ENCODE results near the gene HSDL1. TPM values are rescaled to one million over a fixed set of nuclear protein-coding genes. Genes with fewer than 3 reads are reported as not detected.

Gene HSDL1
- total RNA-seq, 4 donors from 2014 or later: 20.2 to 26.8 (median 22.6) TPM

- no peak for DNase-seq
- in situ Hi-C loops (cut with MboI; ENCODE audit: low sequenced_read_pairs in 4 of 4): no loop called here
- peaks cover 64% of the 10 kb centered on the region in 2 donors for H3K4me1 ChIP-seq
- H3K27ac ChIP-seq: peak overlapping the region; percentile 72 to 86 (median 79)
- no peak for TF ChIP-seq POLR2A (IDR thresholded peaks at IDR 0.05)
- TF ChIP-seq, protein P1, sequence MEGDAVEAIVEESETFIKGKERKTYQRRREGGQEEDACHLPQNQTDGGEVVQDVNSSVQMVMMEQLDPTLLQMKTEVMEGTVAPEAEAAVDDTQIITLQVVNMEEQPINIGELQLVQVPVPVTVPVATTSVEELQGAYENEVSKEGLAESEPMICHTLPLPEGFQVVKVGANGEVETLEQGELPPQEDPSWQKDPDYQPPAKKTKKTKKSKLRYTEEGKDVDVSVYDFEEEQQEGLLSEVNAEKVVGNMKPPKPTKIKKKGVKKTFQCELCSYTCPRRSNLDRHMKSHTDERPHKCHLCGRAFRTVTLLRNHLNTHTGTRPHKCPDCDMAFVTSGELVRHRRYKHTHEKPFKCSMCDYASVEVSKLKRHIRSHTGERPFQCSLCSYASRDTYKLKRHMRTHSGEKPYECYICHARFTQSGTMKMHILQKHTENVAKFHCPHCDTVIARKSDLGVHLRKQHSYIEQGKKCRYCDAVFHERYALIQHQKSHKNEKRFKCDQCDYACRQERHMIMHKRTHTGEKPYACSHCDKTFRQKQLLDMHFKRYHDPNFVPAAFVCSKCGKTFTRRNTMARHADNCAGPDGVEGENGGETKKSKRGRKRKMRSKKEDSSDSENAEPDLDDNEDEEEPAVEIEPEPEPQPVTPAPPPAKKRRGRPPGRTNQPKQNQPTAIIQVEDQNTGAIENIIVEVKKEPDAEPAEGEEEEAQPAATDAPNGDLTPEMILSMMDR (IDR thresholded peaks at IDR 0.05 in 4 of 5, conservative IDR thresholded peaks at IDR 0.05 in 1 of 5): no peak
- H3K9me3 ChIP-seq: no peaks in the 10 kb centered on the region
- no peaks in the 10 kb centered on the region for H3K27me3 ChIP-seq
- no peak overlapping the region for H3K4me3 ChIP-seq
- ATAC-seq: no peak
- intact Hi-C loops (cut with DNase I; ENCODE audit: low total_unique reads): no loop called here
- no peaks in the 10 kb centered on the region for H3K36me3 ChIP-seq
Observed at GRCh38 chr16:84110527-84110926, 34.5 kb downstream of the HSDL1 start.

- peak; percentile 89 to 95 for ATAC-seq
- Histone ChIP-seq H3K27me3 (no peaks in the 10 kb centered on the region), H3K36me3 (no peaks in the 10 kb centered on the region), H3K4me3 (no peak overlapping the region), H3K4me1 (peaks cover 56 to 61% of the 10 kb centered on the region in 2 donors), H3K27ac (peak overlapping the region; percentile 72 to 86 (median 79)), H3K9me3 (no peaks in the 10 kb centered on the region)
- DNase-seq: peak; percentile 32 to 35
- TF ChIP-seq POLR2A (IDR thresholded peaks at IDR 0.05): peak in 1 of 2 donors; percentile 22
- TF ChIP-seq, protein P1 (IDR thresholded peaks at IDR 0.05 in 4 of 5, conservative IDR thresholded peaks at IDR 0.05 in 1 of 5): no peak
- intact Hi-C loops (cut with DNase I; ENCODE audit: low total_unique reads): loop anchor here (5.0 kb wide), 2 partner anchors 33 to 212 kb away; partner anchors contain the start of gene MLYCD
- in situ Hi-C loops (cut with MboI; ENCODE audit: low sequenced_read_pairs in 4 of 4): no loop called here
Observed at GRCh38 chr16:84109598-84110335, 35.2 kb downstream of the HSDL1 start.

- TF ChIP-seq POLR2A (IDR thresholded peaks at IDR 0.05): no peak
- TF ChIP-seq, protein P1 (IDR thresholded peaks at IDR 0.05 in 4 of 5, conservative IDR thresholded peaks at IDR 0.05 in 1 of 5): no peak
- Histone ChIP-seq H3K36me3 (no peaks in the 10 kb centered on the region), H3K9me3 (no peaks in the 10 kb centered on the region), H3K4me3 (no peak overlapping the region), H3K4me1 (peaks cover 47 to 57% of the 10 kb centered on the region in 2 donors), H3K27ac (peak overlapping the region; percentile 72 to 86 (median 79)), H3K27me3 (no peaks in the 10 kb centered on the region)
- DNase-seq (no peak), ATAC-seq (no peak)
- in situ Hi-C loops (cut with MboI; ENCODE audit: low sequenced_read_pairs in 4 of 4) (no loop called here), intact Hi-C loops (cut with DNase I; ENCODE audit: low total_unique reads) (loop anchor here (5.0 kb wide), 2 partner anchors 34 to 211 kb away; partner anchors contain the start of gene MLYCD)
Observed at GRCh38 chr16:84107921-84108320, 37.1 kb downstream of the HSDL1 start.

DNA sequence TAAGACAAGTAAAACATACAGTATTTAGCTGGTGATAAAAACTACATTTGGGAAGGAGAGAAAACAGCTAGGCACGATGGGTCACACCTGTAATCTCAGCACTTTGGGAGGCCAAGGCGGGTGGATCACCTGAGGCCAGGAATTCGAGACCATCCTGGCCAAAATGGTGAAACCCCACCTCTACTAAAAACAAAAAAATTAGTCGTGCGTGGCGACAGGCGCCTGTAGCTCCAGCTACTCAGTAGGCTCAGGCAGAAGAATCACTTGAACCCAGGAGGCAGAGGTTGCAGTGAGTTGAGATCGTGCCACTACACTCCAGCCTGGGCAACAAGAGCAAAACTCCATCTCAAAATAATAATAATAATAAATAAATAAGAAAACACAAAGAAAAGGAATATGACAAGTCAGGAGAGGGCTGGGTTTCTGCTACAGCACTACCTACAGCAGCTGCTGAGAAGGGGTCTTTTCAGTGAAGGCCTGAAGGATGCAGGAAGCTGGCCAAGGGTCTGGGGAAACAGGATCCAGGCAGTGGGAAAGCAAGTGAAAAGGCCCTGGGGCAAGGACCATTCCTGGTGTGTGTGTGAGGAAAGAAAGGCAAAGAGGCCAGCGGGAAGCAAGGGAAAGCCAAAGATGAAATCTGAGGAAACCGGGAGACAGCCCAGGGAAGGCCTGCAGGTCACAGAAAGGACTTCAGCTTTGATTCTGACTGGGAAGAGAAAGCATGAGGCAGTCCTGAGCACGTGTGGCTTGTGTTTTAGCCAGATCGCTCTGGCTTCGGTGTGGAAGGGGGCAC, 38.8 kb downstream of the HSDL1 start:
- TF ChIP-seq, protein P1 (IDR thresholded peaks at IDR 0.05 in 4 of 5, conservative IDR thresholded peaks at IDR 0.05 in 1 of 5): no peak
- TF ChIP-seq POLR2A (IDR thresholded peaks at IDR 0.05): no peak
- intact Hi-C loops (cut with DNase I; ENCODE audit: low total_unique reads): loop anchor here (5.0 kb wide), 2 partner anchors 36 to 209 kb away; partner anchors contain the start of gene MLYCD
- Histone ChIP-seq H3K9me3 (no peaks in the 10 kb centered on the region), H3K4me3 (no peak overlapping the region), H3K27me3 (no peaks in the 10 kb centered on the region), H3K27ac (peak overlapping the region; percentile 14 to 76 (median 65)), H3K4me1 (peaks cover 45 to 52% of the 10 kb centered on the region in 2 donors), H3K36me3 (no peaks in the 10 kb centered on the region)
- DNase-seq (no peak), ATAC-seq (peak in 1 of 2 donors; percentile 22)
- in situ Hi-C loops (cut with MboI; ENCODE audit: low sequenced_read_pairs in 4 of 4): no loop called here
